Skeletal muscle satellite cell (primary cell): ENCODE measurements around the gene AP3B1. TPM values are rescaled to one million over a fixed set of nuclear protein-coding genes. Genes with fewer than 3 reads are reported as not detected.

Source experiments
- H3K27me3 ChIP-seq: 2 replicates; pipeline ENCODE4 v1.7.0; 2013; ENCODE audit warnings: low read length; ENCODE audit not compliant: control insufficient read depth, insufficient read depth
- H3K36me3 ChIP-seq: 2 replicates; pipeline ENCODE4 v1.7.0; 2013; ENCODE audit warnings: mild to moderate bottlenecking, control low read depth, low read length; ENCODE audit not compliant: insufficient read depth
- H3K4me1 ChIP-seq: 2 replicates; pipeline ENCODE4 v1.7.0; 2013; ENCODE audit warnings: low read length; ENCODE audit not compliant: control insufficient read depth, insufficient read depth
- H3K4me2 ChIP-seq: 2 replicates; pipeline ENCODE4 v1.7.0; 2013; ENCODE audit warnings: mild to moderate bottlenecking, low read length
- H3K4me3 ChIP-seq: 2 replicates; pipeline ENCODE4 v1.7.0; 2013; ENCODE audit warnings: low read length
- H3K9ac ChIP-seq: 2 replicates; pipeline ENCODE4 v1.7.0; 2013; ENCODE audit warnings: mild to moderate bottlenecking, low read depth, low read length, moderate library complexity
- H3K9me3 ChIP-seq: replicated peaks from 2 replicates; pipeline ENCODE4 v1.7.0; 2013; ENCODE audit warnings: mild to moderate bottlenecking, control low read depth, low read length
- small RNA-seq: library from RNA; depleted of rRNA; stranded (forward); fragments of <200 nt; gene quantifications from one replicate; pipeline ENCODE3, GENCODE V24; 2012

The AP3B1 gene

GRCh38 chr5:77957931-77958521 lies 336.5 kb downstream of the AP3B1 start:
- H3K27me3 ChIP-seq, result peaks cover 7% of the 10 kb centered on the region
- no peak overlapping the region for H3K9ac ChIP-seq

GRCh38 chr5:77957516-77957915 lies 337.0 kb downstream of the AP3B1 start:
- Histone ChIP-seq H3K4me2 (no peak overlapping the region), H3K9me3 (no peaks in the 10 kb centered on the region), H3K27me3 (peaks cover 2% of the 10 kb centered on the region), H3K36me3 (no peaks in the 10 kb centered on the region), H3K4me1 (no peaks in the 10 kb centered on the region), H3K4me3 (no peak overlapping the region), H3K9ac (no peak overlapping the region)

More at GRCh38 chr5:77957931-77958521, 336.5 kb downstream of the AP3B1 start:
- no peak overlapping the region for H3K4me2 ChIP-seq
- H3K4me3 ChIP-seq, result no peak overlapping the region
- H3K4me1 ChIP-seq, result no peaks in the 10 kb centered on the region
- no peaks in the 10 kb centered on the region for H3K9me3 ChIP-seq
- H3K36me3 ChIP-seq, result no peaks in the 10 kb centered on the region

GRCh38 chr5:77957081-77957480 lies 337.4 kb downstream of the AP3B1 start:
- no peak overlapping the region for H3K9ac ChIP-seq
- no peaks in the 10 kb centered on the region for H3K36me3 ChIP-seq
- H3K9me3 ChIP-seq, result no peaks in the 10 kb centered on the region
- H3K4me2 ChIP-seq, result no peak overlapping the region
- H3K4me3 ChIP-seq, result no peak overlapping the region
- no peaks in the 10 kb centered on the region for H3K27me3 ChIP-seq
- no peaks in the 10 kb centered on the region for H3K4me1 ChIP-seq

DNA sequence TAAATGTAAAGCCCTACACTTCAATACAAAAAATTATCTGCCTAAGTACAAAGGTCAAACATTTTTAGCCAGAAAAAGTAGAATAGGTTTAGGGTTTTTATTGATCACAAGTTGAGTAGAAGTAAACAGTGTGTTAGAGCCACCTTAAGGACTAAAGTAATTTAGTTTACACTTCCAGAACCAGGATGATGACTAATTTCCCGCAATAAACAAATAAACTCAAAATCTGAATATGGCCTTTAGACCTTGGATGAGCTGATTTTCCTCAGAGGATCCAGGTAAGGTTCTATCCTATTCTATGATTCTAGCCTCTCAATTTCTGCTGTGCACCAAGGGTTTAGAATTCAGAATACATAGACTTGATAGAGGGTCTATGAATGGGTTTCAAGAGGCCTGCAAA lies 338.9 kb downstream of the AP3B1 start:
- Histone ChIP-seq H3K9me3 (no peaks in the 10 kb centered on the region), H3K36me3 (no peaks in the 10 kb centered on the region), H3K4me1 (no peaks in the 10 kb centered on the region), H3K9ac (no peak overlapping the region), H3K4me2 (no peak overlapping the region), H3K27me3 (no peaks in the 10 kb centered on the region), H3K4me3 (no peak overlapping the region)

DNA sequence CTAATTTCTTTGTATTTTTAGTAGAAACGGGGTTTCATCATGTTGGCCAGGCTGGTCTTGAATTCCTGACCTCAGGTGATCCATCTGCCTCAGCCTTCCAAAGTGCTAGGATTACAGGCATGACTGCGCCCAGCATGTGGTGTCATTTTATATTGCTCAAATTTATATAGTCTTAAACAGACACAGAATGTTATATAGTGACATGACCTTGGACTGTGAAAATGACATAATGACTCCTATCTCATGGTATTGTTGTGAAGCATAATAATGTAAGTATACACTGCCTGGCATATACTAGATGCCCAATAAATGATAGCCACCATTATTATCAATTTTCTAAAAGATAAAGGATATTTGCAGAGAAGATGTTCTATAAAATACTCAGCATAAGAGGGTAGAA lies 341.1 kb downstream of the AP3B1 start:
- no peak overlapping the region for H3K4me3 ChIP-seq
- no peaks in the 10 kb centered on the region for H3K9me3 ChIP-seq
- no peaks in the 10 kb centered on the region for H3K36me3 ChIP-seq
- H3K4me2 ChIP-seq, result no peak overlapping the region
- H3K9ac ChIP-seq, result no peak overlapping the region
- no peaks in the 10 kb centered on the region for H3K4me1 ChIP-seq
- peaks cover 15% of the 10 kb centered on the region for H3K27me3 ChIP-seq

DNA sequence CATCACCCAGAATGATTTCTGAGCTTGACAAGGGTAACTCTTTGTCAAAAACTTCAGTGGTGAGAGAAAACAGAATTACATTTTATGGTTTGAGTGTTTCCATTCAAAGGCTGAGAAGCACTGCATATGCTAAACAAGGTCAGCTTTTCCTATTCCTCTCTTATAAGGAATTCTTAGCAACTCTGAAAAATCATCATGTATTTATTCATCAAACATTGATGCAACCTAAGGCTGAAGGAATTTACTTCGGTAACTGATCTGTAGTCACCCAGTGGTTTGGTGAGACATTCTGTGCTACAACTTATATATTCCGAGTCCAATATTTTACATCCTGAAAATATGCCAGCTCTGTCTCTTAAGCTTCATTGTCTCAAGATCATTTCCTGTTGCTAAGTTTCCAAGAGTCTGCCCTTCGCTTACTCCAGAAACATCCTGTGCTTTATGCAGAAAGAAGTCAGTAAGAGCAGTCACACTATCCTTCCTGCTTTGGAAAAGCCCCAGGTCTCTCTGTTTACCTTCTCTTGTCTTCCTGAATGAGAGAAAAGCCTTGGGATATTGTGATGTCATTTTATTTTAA lies 341.8 kb downstream of the AP3B1 start:
- no peak overlapping the region for H3K9ac ChIP-seq
- H3K36me3 ChIP-seq, result no peaks in the 10 kb centered on the region
- no peak overlapping the region for H3K4me3 ChIP-seq
- no peak overlapping the region for H3K4me2 ChIP-seq
- H3K9me3 ChIP-seq, result no peaks in the 10 kb centered on the region
- no peaks in the 10 kb centered on the region for H3K4me1 ChIP-seq
- H3K27me3 ChIP-seq, result peaks cover 16% of the 10 kb centered on the region

Small RNA genes lying within 50 kb of the gene (small RNA-seq; reads per million reads assigned to genes)
- gene RF00019 (not detected), gene RNU6-183P (not detected)
